Measurements from ENCODE around the gene ZNF253.
"Not testable (repeated sequence)": the region's sequence is repeated elsewhere in the genome, so short reads cannot be mapped to it uniquely, and the experiment has no call there.

ZNF253 gene

GRCh38 chr19:19858751-19859150 lies 6.9 kb upstream of the ZNF253 start:
- TF ChIP-seq TAF1 (IDR thresholded peaks at IDR 0.05; ENCODE audit: borderline replicate concordance, low read depth, low read length) = no peak
- no peak for TF ChIP-seq POLR2AphosphoS5 (IDR thresholded peaks at IDR 0.05; ENCODE audit: low read depth, low read length)
- TF ChIP-seq POLR2A (IDR thresholded peaks at IDR 0.05; ENCODE audit: low read depth, low read length) = no peak
- no peak for DNase-seq (ENCODE audit: insufficient read length)
- no peak for FAIRE-seq

GRCh38 chr19:19860756-19861390 lies 4.8 kb upstream of the ZNF253 start:
- DNase-seq (ENCODE audit: insufficient read length) (no peak), FAIRE-seq (no peak)
- TF ChIP-seq TAF1 (IDR thresholded peaks at IDR 0.05; ENCODE audit: borderline replicate concordance, low read depth, low read length) (no peak), POLR2A (IDR thresholded peaks at IDR 0.05; ENCODE audit: low read depth, low read length) (no peak), POLR2AphosphoS5 (IDR thresholded peaks at IDR 0.05; ENCODE audit: low read depth, low read length) (no peak)

- FAIRE-seq (peak; percentile 38), DNase-seq (ENCODE audit: insufficient read length) (no peak)
- TF ChIP-seq TAF1 (IDR thresholded peaks at IDR 0.05; ENCODE audit: borderline replicate concordance, low read depth, low read length) (no peak), POLR2A (IDR thresholded peaks at IDR 0.05; ENCODE audit: low read depth, low read length) (no peak), POLR2AphosphoS5 (IDR thresholded peaks at IDR 0.05; ENCODE audit: low read depth, low read length) (no peak)
These were observed 1.0 kb downstream of the ZNF253 start for GRCh38 chr19:19866611-19867248.

GRCh38 chr19:19870086-19870485 lies 4.4 kb downstream of the ZNF253 start:
- DNase-seq (ENCODE audit: insufficient read length); FAIRE-seq: not testable (repeated sequence)

- DNase-seq (ENCODE audit: insufficient read length) (no peak), FAIRE-seq (no peak)
- TF ChIP-seq TAF1 (IDR thresholded peaks at IDR 0.05; ENCODE audit: borderline replicate concordance, low read depth, low read length) = no peak
These were observed 6.2 kb downstream of the ZNF253 start for GRCh38 chr19:19871932-19872331.

- TF ChIP-seq TAF1 (IDR thresholded peaks at IDR 0.05; ENCODE audit: borderline replicate concordance, low read depth, low read length) (no peak), POLR2A (IDR thresholded peaks at IDR 0.05; ENCODE audit: low read depth, low read length) (no peak), POLR2AphosphoS5 (IDR thresholded peaks at IDR 0.05; ENCODE audit: low read depth, low read length) (no peak)
- DNase-seq (ENCODE audit: insufficient read length) = no peak
- FAIRE-seq = no peak
These were observed 7.7 kb downstream of the ZNF253 start for GRCh38 chr19:19873381-19873780.

DNA sequence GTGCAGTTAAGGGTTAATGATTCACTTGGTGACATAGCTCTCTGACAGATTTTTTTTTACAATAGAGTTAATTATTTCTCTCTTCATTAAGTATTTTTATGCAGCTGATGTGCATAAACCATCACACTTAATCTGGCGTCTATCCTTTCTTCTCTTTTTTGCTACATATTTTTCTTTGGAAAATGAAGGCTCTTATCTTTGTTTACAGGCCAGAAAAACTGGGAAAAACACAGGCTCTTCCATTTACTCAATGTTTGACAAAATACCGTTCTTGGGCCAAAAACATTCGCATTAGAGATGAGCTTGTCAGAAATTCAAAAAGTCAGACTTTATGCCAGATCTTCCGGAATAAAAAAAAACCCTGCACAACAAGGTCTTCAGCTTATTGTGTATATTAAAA lies 12.0 kb downstream of the ZNF253 start:
- TF ChIP-seq TAF1 (IDR thresholded peaks at IDR 0.05; ENCODE audit: borderline replicate concordance, low read depth, low read length) (no peak), POLR2A (IDR thresholded peaks at IDR 0.05; ENCODE audit: low read depth, low read length) (no peak), POLR2AphosphoS5 (IDR thresholded peaks at IDR 0.05; ENCODE audit: low read depth, low read length) (no peak)
- DNase-seq (ENCODE audit: insufficient read length) (no peak), FAIRE-seq (no peak)

- FAIRE-seq (no peak), DNase-seq (ENCODE audit: insufficient read length) (no peak)
- TF ChIP-seq POLR2AphosphoS5 (IDR thresholded peaks at IDR 0.05; ENCODE audit: low read depth, low read length) (no peak), TAF1 (IDR thresholded peaks at IDR 0.05; ENCODE audit: borderline replicate concordance, low read depth, low read length) (no peak), POLR2A (IDR thresholded peaks at IDR 0.05; ENCODE audit: low read depth, low read length) (no peak)
These were observed 18.9 kb downstream of the ZNF253 start for GRCh38 chr19:19884583-19884982.

GRCh38 chr19:19892055-19892941 lies 26.6 kb downstream of the ZNF253 start:
- not testable (repeated sequence) for DNase-seq (ENCODE audit: insufficient read length); FAIRE-seq

GRCh38 chr19:19900139-19900728 lies 34.6 kb downstream of the ZNF253 start:
- DNase-seq (ENCODE audit: insufficient read length) (no peak), FAIRE-seq (no peak)
- TF ChIP-seq POLR2A (IDR thresholded peaks at IDR 0.05; ENCODE audit: low read depth, low read length) (no peak), TAF1 (IDR thresholded peaks at IDR 0.05; ENCODE audit: borderline replicate concordance, low read depth, low read length) (no peak), POLR2AphosphoS5 (IDR thresholded peaks at IDR 0.05; ENCODE audit: low read depth, low read length) (no peak)

- FAIRE-seq = peak; percentile 93
- peak; percentile 54 for DNase-seq (ENCODE audit: insufficient read length)
- TF ChIP-seq POLR2AphosphoS5 (IDR thresholded peaks at IDR 0.05; ENCODE audit: low read depth, low read length) (peak; percentile 78; the same call in 1 of the 2 replicates), POLR2A (IDR thresholded peaks at IDR 0.05; ENCODE audit: low read depth, low read length) (peak; percentile 83), TAF1 (IDR thresholded peaks at IDR 0.05; ENCODE audit: borderline replicate concordance, low read depth, low read length) (0 out of 2 replicates have a peak, but pooled peaks have one; percentile 46)
These were observed 35.2 kb downstream of the ZNF253 start, which contains the start of gene ZNF93 for GRCh38 chr19:19900729-19901444. Gene ZNF93, plus strand, starts transcription at chr19:19900946. Its CDS starts 143 bp downstream, at chr19:19901089.

- not testable (repeated sequence) for FAIRE-seq; DNase-seq (ENCODE audit: insufficient read length)
These were observed 41.9 kb downstream of the ZNF253 start for GRCh38 chr19:19907551-19907950.

Data from GM12892 (cell line).